K562 (cell line): ENCODE results near the gene PRKCSH. TPM values are rescaled to one million over a fixed set of nuclear protein-coding genes. Genes with fewer than 3 reads are reported as not detected.

Experiments used
- ATAC-seq: fragments of 200-7000 bp; cut with Tn5 transposase; 3 replicates; pipeline ENCODE4 v1.9.1; 2020; ENCODE audit warnings: moderate library complexity
- BruUV-seq: library from RNA; stranded (reverse); fragments of 400-500 nt; replicated peaks from 2 replicates; lab custom pipeline; 2021; lab: Mats Ljungman, UMichigan
- CTCF ChIA-PET: fragments of 300-600 bp; formaldehyde crosslinking; extraction: SDS; loops from one replicate; lab custom pipeline; 2021; ENCODE audit warnings: low intra/inter-chr PET ratio; lab: Yijun Ruan, JAX
- POLR2A ChIA-PET: fragments of 300-600, 350-650 bp; sonication (Branson Sonifier 250); formaldehyde crosslinking; extraction: SDS; loops from one replicate; lab custom pipeline; 2021; ENCODE audit warnings: antibody characterized with exemption, inconsistent platforms; lab: Yijun Ruan, JAX
- DNase-seq, 4 experiments: peaks; one replicate each; pipeline versions ENCODE4 v3.0.0 to v3.0.0-alpha.2; 2011 to 2018; ENCODE audit warnings: low spot score in 3 of 4, mixed read lengths in 3 of 4; ENCODE audit errors: extremely low read depth in 1 of 4
- FAIRE-seq: peaks from 2 replicates; lab custom pipeline; 2011; peaks lifted over from hg19 to GRCh38; lab: Jason Lieb, UNC
- H2AFZ ChIP-seq: 2 replicates; pipeline ENCODE4 v1.6.0; 2011; ENCODE audit warnings: low read depth, low read length, control low read depth, inconsistent platforms
- H3K27ac ChIP-seq: fragments of 200-600 bp; 3 replicates; pipeline ENCODE4 v1.8.0; 2011; ENCODE audit warnings: low read depth, mild to moderate bottlenecking, control low read depth, inconsistent platforms, low read length, moderate library complexity, mixed read lengths; ENCODE audit errors: extremely low read depth
- H3K27me3 ChIP-seq, 2 experiments: fragments of 300-600 bp in 1 of 2; 2 replicates in 1 of 2; 3 replicates in 1 of 2; pipeline versions ENCODE4 v1.6.0 to v1.8.0; 2011; ENCODE audit warnings: inconsistent platforms in 2 of 2, low read length in 2 of 2, mild to moderate bottlenecking in 1 of 2, mixed read lengths in 1 of 2, moderate library complexity in 1 of 2; ENCODE audit not compliant: control insufficient read depth in 2 of 2, insufficient read depth in 2 of 2
- H3K36me3 ChIP-seq: fragments of 300-600 bp; 3 replicates; pipeline ENCODE4 v1.8.0; 2011; ENCODE audit warnings: mild to moderate bottlenecking, low read length, inconsistent platforms; ENCODE audit not compliant: control insufficient read depth, insufficient read depth
- H3K4me1 ChIP-seq, 2 experiments: fragments of 200-600 bp in 1 of 2; replicated peaks in 1 of 2; 2 replicates in 1 of 2; 3 replicates in 1 of 2; pipeline versions ENCODE4 v1.5.1 to v1.8.0; 2011; ENCODE audit warnings: inconsistent platforms in 2 of 2, low read length in 2 of 2, mild to moderate bottlenecking in 1 of 2, mixed read lengths in 1 of 2, moderate library complexity in 1 of 2; ENCODE audit not compliant: control insufficient read depth in 2 of 2, insufficient read depth in 2 of 2
- H3K4me2 ChIP-seq: 2 replicates; pipeline ENCODE4 v1.6.1; 2011; ENCODE audit warnings: low read length, control low read depth, inconsistent platforms, mixed read lengths; ENCODE audit not compliant: insufficient read depth
- H3K4me3 ChIP-seq: fragments of 200-600 bp; sonication (generic), shearing (Covaris generic); 2 replicates; pipeline ENCODE4 v1.5.1; 2016; ENCODE audit warnings: control low read depth, inconsistent platforms
- H3K79me2 ChIP-seq: fragments of 200-600 bp; 3 replicates; pipeline ENCODE4 v1.8.0; 2011; ENCODE audit warnings: low read length, inconsistent platforms; ENCODE audit not compliant: control insufficient read depth, insufficient read depth
- H3K9ac ChIP-seq, 2 experiments: 2 replicates each; pipeline versions ENCODE4 v1.6.0 to v1.6.1; 2011; ENCODE audit warnings: low read depth in 2 of 2, low read length in 2 of 2, control low read depth in 1 of 2, inconsistent platforms in 1 of 2, mild to moderate bottlenecking in 1 of 2, mixed read lengths in 1 of 2; ENCODE audit not compliant: insufficient read depth in 1 of 2
- H3K9me1 ChIP-seq: one replicate; pipeline ENCODE4 v1.6.0; 2011; ENCODE audit warnings: inconsistent platforms, mild to moderate bottlenecking, low read length, moderate library complexity; ENCODE audit not compliant: control insufficient read depth, insufficient read depth
- H3K9me3 ChIP-seq: replicated peaks from 2 replicates; pipeline ENCODE4 v1.5.1; 2011; ENCODE audit warnings: low read depth, low read length, inconsistent platforms; ENCODE audit not compliant: control insufficient read depth, insufficient read depth
- H4K20me1 ChIP-seq: replicated peaks from 2 replicates; pipeline ENCODE4 v1.6.1; 2011; ENCODE audit warnings: low read length, inconsistent platforms, mixed read lengths; ENCODE audit not compliant: control insufficient read depth, insufficient read depth
- ARID1B ChIP-seq: fragments of 450-650 bp; IDR thresholded peaks from 2 replicates; pipeline ENCODE4 v1.6.1; 2016; ENCODE audit warnings: antibody characterized with exemption, mild to moderate bottlenecking, inconsistent platforms
- NR2C1 ChIP-seq, 2 experiments: fragments of 450-650 bp; IDR thresholded peaks; 2 replicates each; pipeline ENCODE4 v1.6.1; 2017; ENCODE audit warnings: mild to moderate bottlenecking in 2 of 2, antibody characterized with exemption in 1 of 2, inconsistent platforms in 1 of 2, missing compliant biosample characterization in 1 of 2, missing genetic modification characterization in 1 of 2
- POLR2AphosphoS5 ChIP-seq: IDR thresholded peaks from 2 replicates; pipeline ENCODE4 v1.6.1; 2011; ENCODE audit warnings: mild to moderate bottlenecking, low read depth, low read length, moderate library complexity; ENCODE audit not compliant: control insufficient read depth, insufficient read depth
- RBM15 ChIP-seq: fragments of 200-400 bp; formaldehyde crosslinking; IDR thresholded peaks from 2 replicates; pipeline ENCODE4 v1.6.1; 2018; ENCODE audit warnings: mild to moderate bottlenecking, low read length, moderate library complexity; ENCODE audit not compliant: insufficient read depth
- SFPQ ChIP-seq: fragments of 200-400 bp; formaldehyde crosslinking; IDR thresholded peaks from 2 replicates; pipeline ENCODE4 v1.6.1; 2017; ENCODE audit warnings: mild to moderate bottlenecking, low read depth, low read length, moderate library complexity
- ZBTB5 ChIP-seq: fragments of 450-650 bp; IDR thresholded peaks from 2 replicates; pipeline ENCODE4 v1.6.1; 2017; ENCODE audit warnings: antibody characterized with exemption
- ZKSCAN8 ChIP-seq: fragments of 200-800 bp; sonication (Bioruptor generic); IDR thresholded peaks from 2 replicates; pipeline ENCODE4 v1.6.1; 2016; ENCODE audit warnings: missing genetic modification characterization, missing compliant biosample characterization
- ZNF274 ChIP-seq: IDR thresholded peaks from 2 replicates; pipeline ENCODE4 v1.6.1; 2011; ENCODE audit warnings: low read depth, mild to moderate bottlenecking, low read length, moderate library complexity, borderline replicate concordance
- ZNF764 ChIP-seq: fragments of 250-450 bp; sonication (Bioruptor Pico); IDR thresholded peaks from 2 replicates; pipeline ENCODE4 v1.4.0; 2020; ENCODE audit warnings: low read depth, mild to moderate bottlenecking, moderate library complexity
- WGBS: fragments of 100-300 bp; shearing (Covaris generic); methylation state at CpG from one replicate; pipeline ENCODE4 v1.1.6; 2016; ENCODE audit warnings: low coverage, mixed read lengths; ENCODE audit not compliant: insufficient coverage; ENCODE audit errors: missing lambda C conversion rate; 5-methylcytosine and 5-hydroxymethylcytosine counted together
- in situ Hi-C: fragments of 300-500 bp; cut with MboI; formaldehyde crosslinking; loops from 4 replicates; pipeline ENCODE4 v1.15.0; 2018; ENCODE audit warnings: inconsistent platforms, mixed read lengths
- intact Hi-C: fragments of 100-400 bp; cut with micrococcal nuclease; formaldehyde crosslinking; loops from 2 replicates; pipeline ENCODE4 v1.14.2; 2022
- polyA plus RNA-seq, 8 experiments: library from polyadenylated mRNA; depleted of rRNA in 4 of 8; stranded (reverse) in 5 of 8; unstranded in 3 of 8; fragments of >200 nt; fragmentation: Nextera tagmentation in 2 of 8; fragmentation: Illumina TruSeq in 1 of 8; extraction: Ambion mirVana in 2 of 8; extraction: Trizol in 1 of 8; gene quantifications; 2 replicates each; pipeline versions ENCODE4 v1.2.1 to v1.2.3, GENCODE V29; 2011 to 2014; ENCODE audit warnings: inconsistent platforms in 1 of 8, missing spikeins in 1 of 8
- total RNA-seq, 7 experiments: library from RNA; depleted of rRNA in 6 of 7; stranded (reverse); fragments of >200 nt in 6 of 7; fragmentation: Illumina TruSeq in 2 of 7; extraction: Trizol in 2 of 7; gene quantifications; 2 replicates each; pipeline versions ENCODE4 v1.2.1 to v1.2.3, GENCODE V29; 2011 to 2021; ENCODE audit warnings: low replicate concordance in 1 of 7

PRKCSH gene
- total and polyA plus RNA-seq, 9 of the 15 experiments (the other 6 are each of a cell fraction or from before 2014, with no cell fraction given) = 2.3 to 297 (median 48.1) TPM

- FAIRE-seq = no peak
- intact Hi-C loops (no loop called here), in situ Hi-C loops (no loop called here)
- Histone ChIP-seq H3K9me1 (no peaks in the 10 kb centered on the region), H3K9me3 (no peaks in the 10 kb centered on the region), H3K27me3 (peaks cover 2 to 23% of the 10 kb centered on the region in 2 experiments; a peak in 3 of 5 replicates), H3K4me1 (peaks cover under 1 to 29% of the 10 kb centered on the region in 2 experiments; a peak in 3 of 5 replicates), H2AFZ (no peak overlapping the region), H3K36me3 (no peaks in the 10 kb centered on the region), H3K27ac (no peak overlapping the region), H3K79me2 (no peaks in the 10 kb centered on the region), H3K9ac (no peak overlapping the region), H4K20me1 (no peaks in the 10 kb centered on the region), H3K4me3 (no peak overlapping the region), H3K4me2 (no peak overlapping the region)
- peak in 1 of 4 experiments; percentile 4 for DNase-seq
- CTCF ChIA-PET = no interaction called here
- no peak for ATAC-seq
- POLR2A ChIA-PET = no interaction called here
- 32% methylated on average over 15 of the region's 17 CpGs for WGBS
- TF ChIP-seq NR2C1 (IDR thresholded peaks at IDR 0.05) = peak; percentile 57
- peak; percentile 54 for TF ChIP-seq NR2C1 (tag; IDR thresholded peaks at IDR 0.05)
- no peak for TF ChIP-seq POLR2AphosphoS5
- BruUV-seq = no TSS peak
Measured at GRCh38 chr19:11416346-11417052, 18.9 kb upstream of the PRKCSH start.

GRCh38 chr19:11418094-11418548 lies 17.3 kb upstream of the PRKCSH start:
- DNase-seq (peak in 2 of 4 experiments; percentile 7 to 14), FAIRE-seq (no peak)
- no peak overlapping the region for H2AFZ ChIP-seq
- TF ChIP-seq ZBTB5 (no peak), ZNF274 (no peak), SFPQ (no peak), ZKSCAN8 (CRISPR knock-in tag) (no peak), ARID1B (no peak), ZNF764 (CRISPR knock-in tag) (no peak), RBM15 (no peak)
- TF ChIP-seq, all 486 proteins: peak for 0
- intact Hi-C loops = no loop called here
- Histone ChIP-seq H3K9ac (no peak overlapping the region), H3K9me1 (no peaks in the 10 kb centered on the region), H3K27ac (no peak overlapping the region), H3K4me1 (peaks cover 2 to 45% of the 10 kb centered on the region in 2 experiments; a peak in 3 of 5 replicates), H3K9me3 (no peaks in the 10 kb centered on the region), H3K4me2 (no peak overlapping the region), H3K27me3 (peaks cover 2 to 23% of the 10 kb centered on the region in 2 experiments; a peak in 3 of 5 replicates), H4K20me1 (no peaks in the 10 kb centered on the region), H3K36me3 (no peaks in the 10 kb centered on the region), H3K79me2 (no peaks in the 10 kb centered on the region), H3K4me3 (no peak overlapping the region)
- POLR2A ChIA-PET = interaction anchor here (0.6 to 0.9 kb wide), 2 partner anchors 17 to 43 kb away, joined by 3 to 4 read pairs; partner anchors contain the start of genes ODAD3 and PRKCSH
- CTCF ChIA-PET = interaction anchor here (0.5 kb wide), 1 partner anchor 52 kb away, joined by 3 read pairs; no protein-coding TSS in a partner anchor
- in situ Hi-C loops = no loop called here
- BruUV-seq = no TSS peak
- ATAC-seq = no peak
- WGBS = 0% methylated on average over 3 of the region's 16 CpGs
